Heart left ventricle (tissue), 16 donors: ENCODE measurements around the gene DYNC2H1. TPM values are rescaled to one million over a fixed set of nuclear protein-coding genes. Genes with fewer than 3 reads are reported as not detected.

Experiments used
- ATAC-seq, 4 donors: fragments of 200-7000 bp; cut with Tn5 transposase; one replicate each; pipeline ENCODE4 v1.9.1; 2020 to 2022; ENCODE audit warnings: moderate library complexity in 4 of 4, mild to moderate bottlenecking in 3 of 4, moderate number of reproducible peaks in 1 of 4
- DNase-seq, 5 donors: peaks; one replicate each; pipeline ENCODE4 v3.0.0-alpha.2; 2020
- H3K27ac ChIP-seq, 12 donors: fragments of 200-600 bp; sonication (generic) in 4 of 12; one replicate each; pipeline versions ENCODE4 v1.5.0 to v1.8.0; 2016 to 2022; ENCODE audit warnings: mild to moderate bottlenecking in 2 of 12
- H3K27me3 ChIP-seq, 9 donors: fragments of 200-600 bp; sonication (generic) in 2 of 9; one replicate each; pipeline versions ENCODE4 v1.5.1 to v1.8.0; 2016 to 2022; ENCODE audit warnings: mild to moderate bottlenecking in 3 of 9
- H3K36me3 ChIP-seq, 9 donors: fragments of 200-600 bp; sonication (generic) in 2 of 9; one replicate each; pipeline versions ENCODE4 v1.5.0 to v1.8.0; 2018 to 2022; ENCODE audit warnings: mild to moderate bottlenecking in 2 of 9
- H3K4me1 ChIP-seq, 12 donors: fragments of 200-600 bp; sonication (generic) in 4 of 12; one replicate each; pipeline versions ENCODE4 v1.5.0 to v1.8.0; 2016 to 2022; ENCODE audit warnings: mild to moderate bottlenecking in 3 of 12
- H3K4me3 ChIP-seq, 12 donors: fragments of 200-600 bp; sonication (generic) in 4 of 12; one replicate each; pipeline versions ENCODE4 v1.5.0 to v1.8.0; 2017 to 2022; ENCODE audit warnings: mild to moderate bottlenecking in 9 of 12, moderate library complexity in 4 of 12
- H3K9me3 ChIP-seq, 12 donors: fragments of 200-600 bp; sonication (generic) in 4 of 12; one replicate each; pipeline versions ENCODE4 v1.5.0 to v1.8.0; 2016 to 2022; ENCODE audit warnings: mild to moderate bottlenecking in 1 of 12
- CTCF ChIP-seq, 12 donors: fragments of 200-600 bp; sonication (generic) in 4 of 12; IDR thresholded peaks; one replicate each; pipeline versions ENCODE4 v1.5.0 to v1.8.0; 2018 to 2022; ENCODE audit warnings: antibody characterized with exemption in 12 of 12, mild to moderate bottlenecking in 5 of 12
- POLR2A ChIP-seq, 2 donors: fragments of 450-650 bp; IDR thresholded peaks; one replicate each; pipeline ENCODE4 v1.6.1; 2017; ENCODE audit warnings: antibody characterized with exemption in 2 of 2, mild to moderate bottlenecking in 2 of 2, moderate library complexity in 2 of 2
- WGBS, 4 donors: extraction: QIAGEN DNeasy Blood & Tissue Kit in 2 of 4; methylation state at CpG; one replicate each; pipeline versions ENCODE4 v1.1.5 to v1.1.7; 2013 to 2018; 5-methylcytosine and 5-hydroxymethylcytosine counted together
- intact Hi-C, 10 donors: fragments of 100-400 bp; cut with DNase I; formaldehyde crosslinking; loops; one replicate each; pipeline versions ENCODE4 v1.11.1 to v1.14.2; 2022
- polyA plus RNA-seq, 2 donors: library from polyadenylated mRNA; stranded (reverse); fragments of 200-250 nt; gene quantifications; one replicate each; pipeline ENCODE4 v1.2.3, GENCODE V29; 2013
- total RNA-seq, 9 donors: library from RNA; depleted of rRNA in 2 of 9; stranded (reverse); fragments of >200 nt in 2 of 9; fragmentation: NEBNext Ultra II Directional in 3 of 9; extraction: Animal tissue kit (Norgen Biotek cat#: 25700) in 3 of 9; gene quantifications; one replicate each; pipeline versions ENCODE4 v1.1.0 to v1.2.4, GENCODE V29; 2016 to 2023
- donor health status: ischemic (EF 13 %, LVEDD 7.1; RV severe dilation, severe dysfunction).
- donor health status: healthy with polysubstance abuse.
- donor health status: DM: no; HTN: yes; CAD: no.
- donor health status: DM: no; HTN: no; CAD: no.
- donor health status: ischemic (EF 25% LVEDD 6.9; RV normal size, moderate dysfunction).
- donor health status: ischemic (EF 25% LVEDD 5.7; RV mildly dilated, moderate dysfunction).
- donor health status: healthy.
- donor health status: DM: yes; HTN: yes; CAD: no.
- donor health status: ischemic (EF 35%, LVEDD 5.7; RV mildly dilated, moderate dysfunction).
- donor health status: nonischemic (EF 11% LVEDD 7.7; RV severe dilation, severe dysfunction).
- donor health status: DM: yes; HTN: yes; CAD: no.
- donor health status: PGD.
- donor health status: ischemic (EF 29% LVEDD 5.4; RV normal size, mild dysfunction).
- donor health status: nonischemic (EF 23%, LVEDD 6.1; RV moderate dilation, normal function).

Gene DYNC2H1
- total and polyA plus RNA-seq, 11 donors, result 2.3 to 7.2 (median 3.7) TPM

GRCh38 chr11:103220133-103220532 is 110.9 kb downstream of the DYNC2H1 start:
- DNase-seq (no peak), ATAC-seq (no peak)
- Histone ChIP-seq H3K4me3 (no peak overlapping the region), H3K27me3 (no peaks in the 10 kb centered on the region), H3K4me1 (no peaks in the 10 kb centered on the region), H3K9me3 (peaks cover 0 to 2% (median 0%) of the 10 kb centered on the region in 12 donors), H3K36me3 (peaks cover 0 to 31% (median 0%) of the 10 kb centered on the region in 9 donors), H3K27ac (no peak overlapping the region)
- intact Hi-C loops, result no loop called here
- WGBS, 4 donors, result 82 to 95% (median 89%) methylated on average over 1 of the region's 1 CpG
- TF ChIP-seq POLR2A (IDR thresholded peaks at IDR 0.05), result no peak

- ATAC-seq (no peak), DNase-seq (no peak)
- Histone ChIP-seq H3K27me3 (no peaks in the 10 kb centered on the region), H3K4me1 (no peaks in the 10 kb centered on the region), H3K27ac (no peak overlapping the region), H3K4me3 (no peak overlapping the region), H3K9me3 (peaks cover 0 to 6% (median 0%) of the 10 kb centered on the region in 12 donors), H3K36me3 (peaks cover 0 to 22% (median 0%) of the 10 kb centered on the region in 9 donors)
- intact Hi-C loops, result no loop called here
- TF ChIP-seq POLR2A (IDR thresholded peaks at IDR 0.05), result no peak
- no peak for TF ChIP-seq CTCF (IDR thresholded peaks at IDR 0.05)
- WGBS, 4 donors, result 57 to 67% (median 63%) methylated on average over 3 of the region's 3 CpGs
Measured at GRCh38 chr11:103222806-103223205, 113.6 kb downstream of the DYNC2H1 start.

GRCh38 chr11:103228807-103229206 is 119.6 kb downstream of the DYNC2H1 start:
- TF ChIP-seq POLR2A (IDR thresholded peaks at IDR 0.05), result no peak
- no peak for TF ChIP-seq CTCF (IDR thresholded peaks at IDR 0.05)
- no peaks in the 10 kb centered on the region for H3K27me3 ChIP-seq
- H3K4me3 ChIP-seq, result no peak overlapping the region
- peaks cover 0 to 5% (median 0%) of the 10 kb centered on the region in 9 donors for H3K36me3 ChIP-seq
- ATAC-seq (no peak), DNase-seq (no peak)
- WGBS, 4 donors, result 91 to 100% (median 97%) methylated on average over 1 to 2 of the region's 2 CpGs
- H3K4me1 ChIP-seq, result no peaks in the 10 kb centered on the region
- intact Hi-C loops, result no loop called here
- peaks cover 0 to 6% (median 0%) of the 10 kb centered on the region in 12 donors for H3K9me3 ChIP-seq
- no peak overlapping the region for H3K27ac ChIP-seq

- Histone ChIP-seq H3K27me3 (no peaks in the 10 kb centered on the region), H3K36me3 (peaks cover 0 to 33% (median 0%) of the 10 kb centered on the region in 9 donors), H3K9me3 (no peaks in the 10 kb centered on the region), H3K4me1 (no peaks in the 10 kb centered on the region), H3K27ac (no peak overlapping the region), H3K4me3 (no peak overlapping the region)
- 37 to 49% (median 39%) methylated on average over 2 of the region's 2 CpGs for WGBS, 4 donors
- TF ChIP-seq CTCF (IDR thresholded peaks at IDR 0.05) (no peak), POLR2A (IDR thresholded peaks at IDR 0.05) (no peak)
- DNase-seq, result no peak
- ATAC-seq, result peak in 1 of 4 donors; percentile 24
- intact Hi-C loops, result no loop called here
Measured at GRCh38 chr11:103234974-103235373, 125.7 kb downstream of the DYNC2H1 start.

GRCh38 chr11:103241574-103241973 is 132.3 kb downstream of the DYNC2H1 start:
- no peak overlapping the region for H3K27ac ChIP-seq
- DNase-seq (no peak), ATAC-seq (no peak)
- intact Hi-C loops, result no loop called here
- no peak overlapping the region for H3K4me3 ChIP-seq
- no peaks in the 10 kb centered on the region for H3K27me3 ChIP-seq
- TF ChIP-seq CTCF (IDR thresholded peaks at IDR 0.05) (no peak), POLR2A (IDR thresholded peaks at IDR 0.05) (no peak)
- peaks cover 0 to 43% (median 3%) of the 10 kb centered on the region in 9 donors for H3K36me3 ChIP-seq
- no peaks in the 10 kb centered on the region for H3K4me1 ChIP-seq
- H3K9me3 ChIP-seq, result no peaks in the 10 kb centered on the region
- 83 to 95% (median 91%) methylated on average over 6 of the region's 6 CpGs for WGBS, 4 donors
